Heart left ventricle (tissue), 16 donors: ENCODE results near the gene GATAD2B. TPM values are rescaled to one million over a fixed set of nuclear protein-coding genes. Genes with fewer than 3 reads are reported as not detected.
A peak's percentile ranks its signal among the peaks of the same experiment; 100 is the strongest.

Source experiments
- ATAC-seq, 4 donors: fragments of 200-7000 bp; cut with Tn5 transposase; one replicate each; pipeline ENCODE4 v1.9.1; 2020 to 2022; ENCODE audit warnings: moderate library complexity in 4 of 4, mild to moderate bottlenecking in 3 of 4, moderate number of reproducible peaks in 1 of 4
- DNase-seq, 5 donors: peaks; one replicate each; pipeline ENCODE4 v3.0.0-alpha.2; 2020
- H3K27ac ChIP-seq, 12 donors: fragments of 200-600 bp; sonication (generic) in 4 of 12; one replicate each; pipeline versions ENCODE4 v1.5.0 to v1.8.0; 2016 to 2022; ENCODE audit warnings: mild to moderate bottlenecking in 2 of 12
- H3K27me3 ChIP-seq, 9 donors: fragments of 200-600 bp; sonication (generic) in 2 of 9; one replicate each; pipeline versions ENCODE4 v1.5.1 to v1.8.0; 2016 to 2022; ENCODE audit warnings: mild to moderate bottlenecking in 3 of 9
- H3K36me3 ChIP-seq, 9 donors: fragments of 200-600 bp; sonication (generic) in 2 of 9; one replicate each; pipeline versions ENCODE4 v1.5.0 to v1.8.0; 2018 to 2022; ENCODE audit warnings: mild to moderate bottlenecking in 2 of 9
- H3K4me1 ChIP-seq, 12 donors: fragments of 200-600 bp; sonication (generic) in 4 of 12; one replicate each; pipeline versions ENCODE4 v1.5.0 to v1.8.0; 2016 to 2022; ENCODE audit warnings: mild to moderate bottlenecking in 3 of 12
- H3K4me3 ChIP-seq, 12 donors: fragments of 200-600 bp; sonication (generic) in 4 of 12; one replicate each; pipeline versions ENCODE4 v1.5.0 to v1.8.0; 2017 to 2022; ENCODE audit warnings: mild to moderate bottlenecking in 9 of 12, moderate library complexity in 4 of 12
- H3K9me3 ChIP-seq, 12 donors: fragments of 200-600 bp; sonication (generic) in 4 of 12; one replicate each; pipeline versions ENCODE4 v1.5.0 to v1.8.0; 2016 to 2022; ENCODE audit warnings: mild to moderate bottlenecking in 1 of 12
- POLR2A ChIP-seq, 2 donors: fragments of 450-650 bp; IDR thresholded peaks; one replicate each; pipeline ENCODE4 v1.6.1; 2017; ENCODE audit warnings: antibody characterized with exemption in 2 of 2, mild to moderate bottlenecking in 2 of 2, moderate library complexity in 2 of 2
- WGBS, 4 donors: extraction: QIAGEN DNeasy Blood & Tissue Kit in 2 of 4; methylation state at CpG; one replicate each; pipeline versions ENCODE4 v1.1.5 to v1.1.7; 2013 to 2018; 5-methylcytosine and 5-hydroxymethylcytosine counted together
- intact Hi-C, 10 donors: fragments of 100-400 bp; cut with DNase I; formaldehyde crosslinking; loops; one replicate each; pipeline versions ENCODE4 v1.11.1 to v1.14.2; 2022
- polyA plus RNA-seq, 2 donors: library from polyadenylated mRNA; stranded (reverse); fragments of 200-250 nt; gene quantifications; one replicate each; pipeline ENCODE4 v1.2.3, GENCODE V29; 2013
- total RNA-seq, 9 donors: library from RNA; depleted of rRNA in 2 of 9; stranded (reverse); fragments of >200 nt in 2 of 9; fragmentation: NEBNext Ultra II Directional in 3 of 9; extraction: Animal tissue kit (Norgen Biotek cat#: 25700) in 3 of 9; gene quantifications; one replicate each; pipeline versions ENCODE4 v1.1.0 to v1.2.4, GENCODE V29; 2016 to 2023
- TF ChIP-seq, protein P1 (sequence below), 12 donors: fragments of 200-600 bp; sonication (generic) in 4 of 12; IDR thresholded peaks; one replicate each; pipeline versions ENCODE4 v1.5.0 to v1.8.0; 2018 to 2022; ENCODE audit warnings: antibody characterized with exemption in 12 of 12, mild to moderate bottlenecking in 5 of 12
- donor health status: ischemic (EF 13 %, LVEDD 7.1; RV severe dilation, severe dysfunction).
- donor health status: healthy with polysubstance abuse.
- donor health status: DM: no; HTN: yes; CAD: no.
- donor health status: DM: no; HTN: no; CAD: no.
- donor health status: ischemic (EF 25% LVEDD 6.9; RV normal size, moderate dysfunction).
- donor health status: ischemic (EF 25% LVEDD 5.7; RV mildly dilated, moderate dysfunction).
- donor health status: healthy.
- donor health status: DM: yes; HTN: yes; CAD: no.
- donor health status: ischemic (EF 35%, LVEDD 5.7; RV mildly dilated, moderate dysfunction).
- donor health status: nonischemic (EF 11% LVEDD 7.7; RV severe dilation, severe dysfunction).
- donor health status: DM: yes; HTN: yes; CAD: no.
- donor health status: PGD.
- donor health status: ischemic (EF 29% LVEDD 5.4; RV normal size, mild dysfunction).
- donor health status: nonischemic (EF 23%, LVEDD 6.1; RV moderate dilation, normal function).

Gene GATAD2B
- total and polyA plus RNA-seq, 11 donors, result 5.6 to 53.9 (median 34.5) TPM

DNA sequence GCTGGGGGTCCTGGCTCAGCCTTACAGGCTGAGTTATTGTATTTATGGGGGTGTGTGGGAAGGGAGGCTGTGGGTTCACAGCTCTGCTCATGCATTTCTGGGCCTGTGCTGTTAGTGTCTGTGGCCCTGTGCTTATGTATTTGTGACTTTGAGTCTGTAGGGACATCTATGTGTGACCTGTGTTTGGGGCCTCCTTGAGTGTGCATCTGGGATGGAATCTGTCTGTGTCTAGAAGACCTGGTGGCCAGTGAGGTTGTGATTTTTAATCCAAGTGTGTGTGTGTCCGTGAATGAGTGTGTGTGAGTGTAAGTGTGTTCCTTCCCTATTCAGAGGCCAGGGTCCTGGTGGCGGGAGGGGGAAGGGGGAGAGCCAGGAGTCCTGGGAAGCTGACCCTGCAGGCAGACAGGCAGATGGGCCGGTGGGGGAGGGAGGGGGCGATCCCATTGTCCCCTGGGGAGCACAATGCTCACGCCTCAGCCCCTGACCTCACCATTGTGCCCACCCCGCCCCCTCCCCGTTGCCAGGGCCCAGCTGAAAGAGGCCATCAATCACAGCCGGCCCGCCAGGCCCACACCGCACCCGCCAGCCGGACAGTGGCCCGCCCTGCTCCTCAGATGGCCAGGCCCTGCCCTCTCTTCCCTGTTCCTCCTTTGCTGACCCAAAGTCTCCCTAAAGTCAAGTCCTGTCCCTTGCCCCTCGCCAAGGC lies 128.0 kb downstream of the GATAD2B start:
- WGBS, 4 donors, result 56 to 70% (median 69%) methylated on average over 4 to 14 of the region's 14 CpGs
- ATAC-seq (no peak), DNase-seq (peak in 1 of 5 donors; percentile 61)

DNA sequence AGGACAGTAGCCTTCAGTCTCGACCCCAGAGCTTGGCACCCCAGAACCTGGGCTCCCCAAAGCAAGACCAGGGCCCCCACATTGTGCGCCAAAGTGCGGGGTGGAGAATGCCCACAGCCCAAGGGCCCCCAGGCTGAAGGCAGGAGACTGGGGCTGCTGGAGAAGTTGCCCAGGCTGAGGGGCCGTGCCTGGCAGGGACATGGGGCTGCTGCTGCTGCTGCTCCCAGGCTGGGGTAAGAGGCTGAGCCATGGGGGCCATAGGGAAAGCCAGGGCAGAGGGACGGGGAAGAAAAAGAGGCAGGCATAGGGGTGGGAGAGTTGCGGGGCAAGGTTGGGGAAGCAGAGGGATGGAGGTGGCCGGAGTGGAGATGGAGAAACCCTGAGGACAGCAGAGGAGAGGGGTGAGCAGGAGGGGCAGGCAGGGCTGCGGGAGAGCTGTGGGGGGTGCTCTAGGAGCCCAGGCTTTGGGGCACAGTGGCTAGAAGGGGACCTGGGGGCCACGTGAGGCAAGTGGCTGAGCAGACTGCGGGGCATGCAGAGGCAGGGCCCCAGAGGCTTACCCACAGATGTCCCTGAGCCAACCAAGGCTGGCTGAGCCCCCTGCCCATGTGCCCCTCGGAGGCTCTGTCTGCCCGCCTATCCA lies 128.7 kb downstream of the GATAD2B start:
- no peak for TF ChIP-seq POLR2A (IDR thresholded peaks at IDR 0.05)
- TF ChIP-seq, protein P1, sequence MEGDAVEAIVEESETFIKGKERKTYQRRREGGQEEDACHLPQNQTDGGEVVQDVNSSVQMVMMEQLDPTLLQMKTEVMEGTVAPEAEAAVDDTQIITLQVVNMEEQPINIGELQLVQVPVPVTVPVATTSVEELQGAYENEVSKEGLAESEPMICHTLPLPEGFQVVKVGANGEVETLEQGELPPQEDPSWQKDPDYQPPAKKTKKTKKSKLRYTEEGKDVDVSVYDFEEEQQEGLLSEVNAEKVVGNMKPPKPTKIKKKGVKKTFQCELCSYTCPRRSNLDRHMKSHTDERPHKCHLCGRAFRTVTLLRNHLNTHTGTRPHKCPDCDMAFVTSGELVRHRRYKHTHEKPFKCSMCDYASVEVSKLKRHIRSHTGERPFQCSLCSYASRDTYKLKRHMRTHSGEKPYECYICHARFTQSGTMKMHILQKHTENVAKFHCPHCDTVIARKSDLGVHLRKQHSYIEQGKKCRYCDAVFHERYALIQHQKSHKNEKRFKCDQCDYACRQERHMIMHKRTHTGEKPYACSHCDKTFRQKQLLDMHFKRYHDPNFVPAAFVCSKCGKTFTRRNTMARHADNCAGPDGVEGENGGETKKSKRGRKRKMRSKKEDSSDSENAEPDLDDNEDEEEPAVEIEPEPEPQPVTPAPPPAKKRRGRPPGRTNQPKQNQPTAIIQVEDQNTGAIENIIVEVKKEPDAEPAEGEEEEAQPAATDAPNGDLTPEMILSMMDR (IDR thresholded peaks at IDR 0.05), result no peak
- Histone ChIP-seq H3K27me3 (no peaks in the 10 kb centered on the region), H3K36me3 (no peaks in the 10 kb centered on the region), H3K4me3 (no peak overlapping the region), H3K9me3 (no peaks in the 10 kb centered on the region), H3K27ac (no peak overlapping the region), H3K4me1 (peaks cover 0 to 37% (median 18%) of the 10 kb centered on the region in 12 donors)
- ATAC-seq (no peak), DNase-seq (no peak)
- 82 to 90% (median 89%) methylated on average over 12 of the region's 12 CpGs for WGBS, 4 donors
- intact Hi-C loops, result loop anchor here in 7 of 10 donors (5.0 to 10.0 kb wide), 5 partner anchors 151 to 481 kb away; partner anchors contain the start of genes DENND4B (in 4 of the 7), CREB3L4 (in 1 of the 7), CRTC2 (in 1 of the 7) and HAX1 (in 1 of the 7)

More for the DNA sequence above, 128.0 kb downstream of the GATAD2B start:
- Histone ChIP-seq H3K27ac (no peak overlapping the region), H3K36me3 (peaks cover 0 to 2% (median 0%) of the 10 kb centered on the region in 9 donors), H3K4me3 (no peak overlapping the region), H3K4me1 (peaks cover 0 to 30% (median 12%) of the 10 kb centered on the region in 12 donors), H3K9me3 (no peaks in the 10 kb centered on the region), H3K27me3 (no peaks in the 10 kb centered on the region)
- TF ChIP-seq POLR2A (IDR thresholded peaks at IDR 0.05), result no peak
- TF ChIP-seq, protein P1 (IDR thresholded peaks at IDR 0.05), result no peak
- intact Hi-C loops, result loop anchor here in 9 of 10 donors (5.0 to 10.0 kb wide), 7 partner anchors 150 to 480 kb away; partner anchors contain the start of genes DENND4B (in 5 of the 9), HAX1 (in 2 of the 9), RAB13 (in 2 of the 9) and CREB3L4 (in 1 of the 9)

DNA sequence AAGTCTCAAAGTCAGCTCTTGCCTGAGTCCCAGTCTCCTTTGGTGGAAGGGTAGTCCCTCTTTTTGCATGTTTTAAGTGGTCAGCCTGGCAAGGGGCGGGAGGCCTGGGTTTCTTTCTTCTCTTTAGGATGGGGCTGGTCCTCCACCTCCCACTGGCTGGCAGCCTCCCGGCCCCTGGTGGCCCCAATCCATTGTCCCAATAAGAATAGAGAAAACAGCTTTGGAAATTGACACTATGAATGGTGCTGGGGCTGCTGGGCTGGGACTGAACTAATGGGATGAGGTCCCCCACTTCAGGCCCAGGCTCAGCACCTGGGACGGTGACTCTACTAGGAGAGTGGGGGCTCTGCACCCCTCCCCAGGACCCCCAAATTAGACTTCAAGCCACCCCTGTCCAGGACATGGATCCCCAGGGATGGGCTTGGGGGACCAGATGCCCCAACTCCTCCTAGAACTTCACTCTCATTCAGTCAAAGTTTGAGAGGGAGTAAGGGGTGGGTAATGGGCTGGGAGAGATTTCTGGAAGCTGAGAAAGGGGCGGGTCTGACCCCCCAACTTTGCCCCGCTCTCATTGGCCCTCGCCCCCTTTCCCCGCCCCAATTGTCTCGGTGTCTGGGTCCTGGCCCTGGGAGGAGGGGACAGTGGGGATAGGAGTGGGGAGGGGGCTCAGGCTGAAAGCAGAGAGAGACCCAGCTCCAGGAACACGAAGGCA lies 129.4 kb downstream of the GATAD2B start:
- no peaks in the 10 kb centered on the region for H3K36me3 ChIP-seq
- H3K27me3 ChIP-seq, result no peaks in the 10 kb centered on the region
- WGBS, 4 donors, result 79 to 87% (median 80%) methylated on average over 9 of the region's 9 CpGs
- no peak overlapping the region for H3K27ac ChIP-seq
- no peak overlapping the region for H3K4me3 ChIP-seq
- peaks cover 0 to 42% (median 18%) of the 10 kb centered on the region in 12 donors for H3K4me1 ChIP-seq
- intact Hi-C loops, result loop anchor here in 7 of 10 donors (5.0 to 10.0 kb wide), 5 partner anchors 151 to 481 kb away; partner anchors contain the start of genes DENND4B (in 4 of the 7), CREB3L4 (in 1 of the 7), CRTC2 (in 1 of the 7) and HAX1 (in 1 of the 7)
- ATAC-seq (no peak), DNase-seq (no peak)
- no peaks in the 10 kb centered on the region for H3K9me3 ChIP-seq
- TF ChIP-seq, protein P1 (IDR thresholded peaks at IDR 0.05), result no peak
